HepG2 (cell line): ENCODE data around the gene SEPHS2. TPM values are rescaled to one million over a fixed set of nuclear protein-coding genes. Genes with fewer than 3 reads are reported as not detected.

ENCODE experiments used
- BRF2 ChIP-seq: sonication (generic); formaldehyde crosslinking; IDR thresholded peaks from 2 replicates; pipeline ENCODE4 v1.8.1; 2022; ENCODE audit warnings: mild to moderate bottlenecking, missing genetic modification reagents
- CBX5 ChIP-seq: sonication (generic); formaldehyde crosslinking; IDR thresholded peaks from 2 replicates; pipeline ENCODE4 v1.4.0; 2020; ENCODE audit warnings: missing genetic modification reagents, borderline replicate concordance
- CEBPZ ChIP-seq: IDR thresholded peaks from 2 replicates; pipeline ENCODE4 v1.6.1; 2012; ENCODE audit warnings: low read length, improper control_type of control experiment
- DMTF1 ChIP-seq: sonication (generic); formaldehyde crosslinking; IDR thresholded peaks from 2 replicates; pipeline ENCODE4 v1.4.0; 2020; ENCODE audit warnings: mild to moderate bottlenecking, missing genetic modification reagents
- IRF1 ChIP-seq: sonication (generic); formaldehyde crosslinking; IDR thresholded peaks from 2 replicates; pipeline ENCODE4 v1.4.0; 2020; ENCODE audit warnings: low read depth, mild to moderate bottlenecking, missing genetic modification reagents
- MBD4 ChIP-seq: IDR thresholded peaks from 2 replicates; pipeline ENCODE4 v1.6.1; 2012; ENCODE audit warnings: low read length, inconsistent platforms, borderline replicate concordance
- MIER2 ChIP-seq: IDR thresholded peaks from 2 replicates; pipeline ENCODE4 v1.6.1; 2016; ENCODE audit warnings: missing biosample characterization, missing genetic modification reagents
- RAD21 ChIP-seq: fragments of 450-650 bp; formaldehyde crosslinking; IDR thresholded peaks from 2 replicates; pipeline ENCODE4 v1.5.0; 2020; ENCODE audit warnings: mild to moderate bottlenecking
- SKIL ChIP-seq: sonication (generic); formaldehyde crosslinking; IDR thresholded peaks from 2 replicates; pipeline ENCODE4 v1.8.0; 2022; ENCODE audit warnings: missing genetic modification reagents, mild to moderate bottlenecking, moderate library complexity, borderline replicate concordance
- SRY ChIP-seq: sonication (generic); formaldehyde crosslinking; IDR thresholded peaks from 2 replicates; pipeline ENCODE4 v1.8.0; 2022; ENCODE audit warnings: mild to moderate bottlenecking, missing genetic modification reagents
- ZBTB21 ChIP-seq: sonication (generic); formaldehyde crosslinking; IDR thresholded peaks from 2 replicates; pipeline ENCODE4 v1.4.0; 2020; ENCODE audit warnings: missing genetic modification reagents
- ZNF12 ChIP-seq: sonication (generic); formaldehyde crosslinking; IDR thresholded peaks from 2 replicates; pipeline ENCODE4 v1.5.0; 2020; ENCODE audit warnings: missing genetic modification reagents
- ZNF121 ChIP-seq: sonication (generic); formaldehyde crosslinking; IDR thresholded peaks from 2 replicates; pipeline ENCODE4 v1.5.0; 2020; ENCODE audit warnings: mild to moderate bottlenecking, missing genetic modification reagents
- ZNF225 ChIP-seq: sonication (generic); formaldehyde crosslinking; IDR thresholded peaks from 2 replicates; pipeline ENCODE4 v1.4.0; 2020; ENCODE audit warnings: mild to moderate bottlenecking, missing genetic modification reagents
- ZNF230 ChIP-seq: sonication (generic); formaldehyde crosslinking; IDR thresholded peaks from 2 replicates; pipeline ENCODE4 v1.4.0; 2020; ENCODE audit warnings: mild to moderate bottlenecking, missing genetic modification reagents
- ZNF280B ChIP-seq: sonication (generic); formaldehyde crosslinking; IDR thresholded peaks from 2 replicates; pipeline ENCODE4 v1.5.0; 2020; ENCODE audit warnings: missing genetic modification reagents, mild to moderate bottlenecking, borderline replicate concordance
- ZNF567 ChIP-seq: sonication (generic); formaldehyde crosslinking; IDR thresholded peaks from 2 replicates; pipeline ENCODE4 v1.8.1; 2023; ENCODE audit warnings: mild to moderate bottlenecking, missing genetic modification reagents, borderline replicate concordance
- ZNF781 ChIP-seq: sonication (generic); formaldehyde crosslinking; IDR thresholded peaks from 2 replicates; pipeline ENCODE4 v1.5.1; 2020; ENCODE audit warnings: borderline replicate concordance, mild to moderate bottlenecking, missing genetic modification reagents; ENCODE audit errors: not compliant biosample characterization
- ZSCAN20 ChIP-seq: sonication (generic); formaldehyde crosslinking; IDR thresholded peaks from 2 replicates; pipeline ENCODE4 v1.4.0; 2020; ENCODE audit warnings: missing genetic modification reagents, mild to moderate bottlenecking, borderline replicate concordance
- ZSCAN22 ChIP-seq: sonication (generic); formaldehyde crosslinking; IDR thresholded peaks from 2 replicates; pipeline ENCODE4 v1.4.0; 2020; ENCODE audit warnings: mild to moderate bottlenecking, missing genetic modification reagents
- polyA plus RNA-seq, 8 experiments: library from polyadenylated mRNA; depleted of rRNA in 3 of 8; stranded (reverse) in 7 of 8; unstranded in 1 of 8; fragments of >200 nt; fragmentation: Illumina TruSeq in 4 of 8; extraction: Trizol in 4 of 8; gene quantifications; 2 replicates each; pipeline versions ENCODE4 v1.2.1 to v1.2.3, GENCODE V29; 2011 to 2016; ENCODE audit warnings: low read depth in 4 of 8, missing spikeins in 1 of 8, mixed read lengths in 1 of 8; ENCODE audit not compliant: insufficient read depth in 1 of 8
- total RNA-seq, 5 experiments: library from RNA; depleted of rRNA; stranded (reverse); fragments of >200 nt; fragmentation: Illumina TruSeq; extraction: Trizol; gene quantifications; 2 replicates each; pipeline ENCODE4 v1.2.3, GENCODE V29; 2016; ENCODE audit warnings: low read depth in 1 of 5

The SEPHS2 gene
- total and polyA plus RNA-seq, 2 of the 13 experiments (the other 11 are each of a cell fraction or from before 2014, with no cell fraction given) = 20.7 to 127 TPM

GRCh38 chr16:30429418-30429677, 16.3 kb downstream of the SEPHS2 start (continued):
- no peak for TF ChIP-seq ZSCAN22
- no peak for TF ChIP-seq ZNF567 (CRISPR knock-in tag)
- no peak for TF ChIP-seq RAD21 (CRISPR knock-in tag)
- 0 out of 2 replicates have a peak, but pooled peaks have one; percentile 43 for TF ChIP-seq DMTF1 (CRISPR knock-in tag)
- no peak for TF ChIP-seq SKIL (CRISPR knock-in tag)
- TF ChIP-seq ZNF781 (CRISPR knock-in tag) = no peak
- no peak for TF ChIP-seq CBX5 (CRISPR knock-in tag)
- no peak for TF ChIP-seq ZBTB21 (CRISPR knock-in tag)
- no peak for TF ChIP-seq ZNF12 (CRISPR knock-in tag)
- no peak for TF ChIP-seq IRF1
- no peak for TF ChIP-seq CEBPZ
- TF ChIP-seq MIER2 = no peak
- no peak for TF ChIP-seq SRY (CRISPR knock-in tag)
- no peak for TF ChIP-seq ZNF225 (CRISPR knock-in tag)
- TF ChIP-seq BRF2 (CRISPR knock-in tag) = no peak
- TF ChIP-seq MBD4 = no peak
- TF ChIP-seq ZNF121 = peak; percentile 44; the same call in 1 of the 2 replicates
- 0 out of 2 replicates have a peak, but pooled peaks have one; percentile 13 for TF ChIP-seq ZNF230 (CRISPR knock-in tag)
- no peak for TF ChIP-seq ZNF280B (CRISPR knock-in tag)
- no peak for TF ChIP-seq ZSCAN20 (CRISPR knock-in tag)
